ENCODE data around the gene MAN1B1. TPM values are rescaled to one million over a fixed set of nuclear protein-coding genes. Genes with fewer than 3 reads are reported as not detected.

The MAN1B1 gene
- polyA plus RNA-seq, 6 donors from 2014 or later, result 19.6 to 30.4 (median 24.3) TPM

- Mint-ChIP-seq H3K36me3 (no peaks in the 10 kb centered on the region), H3K27ac (peak overlapping the region in 5 of 6 donors; percentile 39 to 94 (median 81)), H3K4me1 (peaks cover 17 to 24% (median 20%) of the 10 kb centered on the region in 3 donors), H3K4me3 (peak overlapping the region in 7 of 8 donors; percentile 12 to 78 (median 70)), H3K9me3 (no peaks in the 10 kb centered on the region), H3K27me3 (peaks cover 0 to 11% (median 0%) of the 10 kb centered on the region in 3 donors)
- ATAC-seq (ENCODE audit: low read depth in 2 of 2) (peak; percentile 61 to 67), DNase-seq (peak; percentile 87)
Measured at GRCh38 chr9:137067860-137068538, 18.8 kb upstream of the MAN1B1 start.

- Mint-ChIP-seq H3K4me3 (peak overlapping the region in 6 of 8 donors; percentile 12 to 66 (median 36)), H3K9me3 (no peaks in the 10 kb centered on the region), H3K27ac (peak overlapping the region in 1 of 6 donors; percentile 20), H3K27me3 (peaks cover 0 to 10% (median 0%) of the 10 kb centered on the region in 3 donors), H3K4me1 (peaks cover 17 to 24% (median 20%) of the 10 kb centered on the region in 3 donors), H3K36me3 (no peaks in the 10 kb centered on the region)
- DNase-seq (no peak), ATAC-seq (ENCODE audit: low read depth in 2 of 2) (no peak)
Measured at GRCh38 chr9:137068539-137069507, 18.0 kb upstream of the MAN1B1 start.

GRCh38 chr9:137069508-137070091, 17.2 kb upstream of the MAN1B1 start:
- Mint-ChIP-seq H3K4me1 (peaks cover 17 to 19% (median 18%) of the 10 kb centered on the region in 3 donors), H3K9me3 (no peaks in the 10 kb centered on the region), H3K4me3 (peak overlapping the region; percentile 9 to 42 (median 32)), H3K27me3 (peaks cover 0 to 5% (median 0%) of the 10 kb centered on the region in 3 donors), H3K27ac (no peak overlapping the region), H3K36me3 (no peaks in the 10 kb centered on the region)
- ATAC-seq (ENCODE audit: low read depth in 2 of 2) (no peak), DNase-seq (no peak)

GRCh38 chr9:137070201-137070905, 16.4 kb upstream of the MAN1B1 start, which contains the start of gene SAPCD2:
Gene SAPCD2 (minus strand): TSS chr9:137070557. CDS start chr9:137070460, 97 bp downstream.
- Mint-ChIP-seq H3K27me3 (peaks cover 0 to 5% (median 0%) of the 10 kb centered on the region in 3 donors), H3K36me3 (no peaks in the 10 kb centered on the region), H3K27ac (peak within 1 kb of the TSS in 5 of 6 donors; percentile 33 to 96 (median 58)), H3K9me3 (no peaks in the 10 kb centered on the region), H3K4me1 (peaks cover 17 to 20% (median 19%) of the 10 kb centered on the region in 3 donors), H3K4me3 (peak within 1 kb of the TSS; percentile 71 to 89 (median 84))
- ATAC-seq (ENCODE audit: low read depth in 2 of 2) (peak; percentile 83 to 89), DNase-seq (peak; percentile 89)

GRCh38 chr9:137070906-137071275, 15.9 kb upstream of the MAN1B1 start:
- no peaks in the 10 kb centered on the region for H3K36me3 Mint-ChIP-seq
- DNase-seq, result no peak
- H3K4me3 Mint-ChIP-seq, result peak overlapping the region; percentile 71 to 89 (median 84)
- ATAC-seq (ENCODE audit: low read depth in 2 of 2), result no peak
- H3K4me1 Mint-ChIP-seq, result peaks cover 17 to 20% (median 19%) of the 10 kb centered on the region in 3 donors
- no peaks in the 10 kb centered on the region for H3K9me3 Mint-ChIP-seq
- H3K27me3 Mint-ChIP-seq, result peaks cover 0 to 5% (median 0%) of the 10 kb centered on the region in 3 donors
- peak overlapping the region in 4 of 6 donors; percentile 38 to 96 (median 75) for H3K27ac Mint-ChIP-seq

GRCh38 chr9:137071282-137071681, 15.5 kb upstream of the MAN1B1 start:
- Mint-ChIP-seq H3K9me3 (no peaks in the 10 kb centered on the region), H3K4me3 (peak overlapping the region; percentile 71 to 89 (median 83)), H3K27ac (peak overlapping the region in 4 of 6 donors; percentile 33 to 96 (median 75)), H3K27me3 (peaks cover 0 to 5% (median 0%) of the 10 kb centered on the region in 3 donors), H3K36me3 (no peaks in the 10 kb centered on the region), H3K4me1 (peaks cover 17 to 20% (median 19%) of the 10 kb centered on the region in 3 donors)
- no peak for DNase-seq
- ATAC-seq (ENCODE audit: low read depth in 2 of 2), result no peak

GRCh38 chr9:137073992-137074399, 12.8 kb upstream of the MAN1B1 start:
- H3K4me1 Mint-ChIP-seq, result peaks cover 12 to 14% (median 13%) of the 10 kb centered on the region in 3 donors
- peak overlapping the region in 2 of 8 donors; percentile 36 to 47 for H3K4me3 Mint-ChIP-seq
- H3K27ac Mint-ChIP-seq, result no peak overlapping the region
- no peaks in the 10 kb centered on the region for H3K9me3 Mint-ChIP-seq
- DNase-seq (no peak), ATAC-seq (ENCODE audit: low read depth in 2 of 2) (no peak)
- no peaks in the 10 kb centered on the region for H3K27me3 Mint-ChIP-seq
- no peaks in the 10 kb centered on the region for H3K36me3 Mint-ChIP-seq

GRCh38 chr9:137074657-137075274, 12.0 kb upstream of the MAN1B1 start:
- peaks cover 13 to 14% (median 13%) of the 10 kb centered on the region in 3 donors for H3K4me1 Mint-ChIP-seq
- DNase-seq (no peak), ATAC-seq (ENCODE audit: low read depth in 2 of 2) (no peak)
- H3K27me3 Mint-ChIP-seq, result no peaks in the 10 kb centered on the region
- peak overlapping the region in 4 of 8 donors; percentile 1 to 70 (median 30) for H3K4me3 Mint-ChIP-seq
- H3K27ac Mint-ChIP-seq, result peak overlapping the region in 3 of 6 donors; percentile 51 to 94 (median 87)
- H3K9me3 Mint-ChIP-seq, result no peaks in the 10 kb centered on the region
- no peaks in the 10 kb centered on the region for H3K36me3 Mint-ChIP-seq

GRCh38 chr9:137075275-137075775, 11.5 kb upstream of the MAN1B1 start:
- DNase-seq (no peak), ATAC-seq (ENCODE audit: low read depth in 2 of 2) (no peak)
- H3K27ac Mint-ChIP-seq, result peak overlapping the region in 3 of 6 donors; percentile 51 to 87 (median 53)
- peak overlapping the region in 3 of 8 donors; percentile 21 to 70 (median 59) for H3K4me3 Mint-ChIP-seq
- no peaks in the 10 kb centered on the region for H3K36me3 Mint-ChIP-seq
- H3K4me1 Mint-ChIP-seq, result peaks cover 13 to 16% (median 14%) of the 10 kb centered on the region in 3 donors
- H3K9me3 Mint-ChIP-seq, result no peaks in the 10 kb centered on the region
- no peaks in the 10 kb centered on the region for H3K27me3 Mint-ChIP-seq

- no peaks in the 10 kb centered on the region for H3K9me3 Mint-ChIP-seq
- ATAC-seq (ENCODE audit: low read depth in 2 of 2) (no peak), DNase-seq (no peak)
- H3K4me3 Mint-ChIP-seq, result peak overlapping the region; percentile 60 to 93 (median 74)
- H3K4me1 Mint-ChIP-seq, result peaks cover 0 to 8% (median 7%) of the 10 kb centered on the region in 3 donors
- H3K27me3 Mint-ChIP-seq, result no peaks in the 10 kb centered on the region
- H3K36me3 Mint-ChIP-seq, result no peaks in the 10 kb centered on the region
- peak overlapping the region in 2 of 6 donors; percentile 74 to 77 for H3K27ac Mint-ChIP-seq
Measured at GRCh38 chr9:137076636-137077009, 10.2 kb upstream of the MAN1B1 start.

- H3K36me3 Mint-ChIP-seq, result no peaks in the 10 kb centered on the region
- H3K4me1 Mint-ChIP-seq, result peaks cover 0 to 5% (median 4%) of the 10 kb centered on the region in 3 donors
- ATAC-seq (ENCODE audit: low read depth in 2 of 2) (peak; percentile 71 to 72), DNase-seq (peak; percentile 70)
- H3K27ac Mint-ChIP-seq, result peak within 1 kb of the TSS; percentile 51 to 88 (median 76)
- no peaks in the 10 kb centered on the region for H3K27me3 Mint-ChIP-seq
- no peaks in the 10 kb centered on the region for H3K9me3 Mint-ChIP-seq
- H3K4me3 Mint-ChIP-seq, result peak within 1 kb of the TSS; percentile 72 to 93 (median 81)
Measured at GRCh38 chr9:137077010-137077747, 9.6 kb upstream of the MAN1B1 start, which contains the start of gene UAP1L1. Gene UAP1L1 (plus strand): TSS chr9:137077517. CDS start chr9:137077533, 16 bp downstream.
